GM21381 (cell line): Measurements from ENCODE around the gene KLHL17.

Experiments used
- ATAC-seq: cut with Tn5 transposase; IDR thresholded peaks from one replicate; pipeline ENCODE4 v1.9.1; 2021; ENCODE audit warnings: mild to moderate bottlenecking, moderate library complexity; ENCODE audit not compliant: unreplicated experiment

The KLHL17 gene

GRCh38 chr1:1013922-1014648 lies 53.7 kb downstream of the KLHL17 start:
- ATAC-seq, result no peak

GRCh38 chr1:1014799-1015681 lies 54.7 kb downstream of the KLHL17 start:
- ATAC-seq, result no peak
